DND-41 (cell line): ENCODE results near the gene MDM2.

Source experiments
- EZH2 ChIP-seq: IDR thresholded peaks from 3 replicates; pipeline ENCODE4 v1.6.1; 2012; ENCODE audit warnings: borderline replicate concordance, low read depth, mild to moderate bottlenecking, moderate library complexity, low read length, inconsistent platforms; ENCODE audit not compliant: severe bottlenecking
- TF ChIP-seq, protein P1 (sequence below): IDR thresholded peaks from 2 replicates; pipeline ENCODE4 v1.5.1; 2012; ENCODE audit warnings: borderline replicate concordance, low read length, moderate library complexity, mild to moderate bottlenecking; ENCODE audit not compliant: poor library complexity, severe bottlenecking; ENCODE audit errors: extremely low read depth

DNA sequence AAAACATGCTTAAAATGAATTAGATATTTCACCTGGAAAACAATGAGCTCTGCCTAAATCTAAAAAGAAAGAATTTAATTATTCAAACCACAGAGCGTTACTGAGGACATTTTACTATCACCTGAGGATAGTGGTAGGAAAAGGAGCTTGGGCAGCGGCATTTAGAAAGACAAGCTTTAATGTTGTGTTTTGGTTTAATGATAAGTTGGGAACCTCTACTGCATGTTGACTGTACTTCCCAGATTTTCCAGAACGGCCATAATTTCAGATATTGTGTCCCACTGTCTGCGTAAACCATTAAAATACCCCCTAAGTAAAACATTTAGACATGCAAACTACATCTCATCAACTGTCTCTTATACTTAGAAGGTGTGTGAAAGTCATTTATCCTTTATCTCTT, 69.6 kb downstream of the MDM2 start:
- no peak for TF ChIP-seq EZH2
- TF ChIP-seq, protein P1, sequence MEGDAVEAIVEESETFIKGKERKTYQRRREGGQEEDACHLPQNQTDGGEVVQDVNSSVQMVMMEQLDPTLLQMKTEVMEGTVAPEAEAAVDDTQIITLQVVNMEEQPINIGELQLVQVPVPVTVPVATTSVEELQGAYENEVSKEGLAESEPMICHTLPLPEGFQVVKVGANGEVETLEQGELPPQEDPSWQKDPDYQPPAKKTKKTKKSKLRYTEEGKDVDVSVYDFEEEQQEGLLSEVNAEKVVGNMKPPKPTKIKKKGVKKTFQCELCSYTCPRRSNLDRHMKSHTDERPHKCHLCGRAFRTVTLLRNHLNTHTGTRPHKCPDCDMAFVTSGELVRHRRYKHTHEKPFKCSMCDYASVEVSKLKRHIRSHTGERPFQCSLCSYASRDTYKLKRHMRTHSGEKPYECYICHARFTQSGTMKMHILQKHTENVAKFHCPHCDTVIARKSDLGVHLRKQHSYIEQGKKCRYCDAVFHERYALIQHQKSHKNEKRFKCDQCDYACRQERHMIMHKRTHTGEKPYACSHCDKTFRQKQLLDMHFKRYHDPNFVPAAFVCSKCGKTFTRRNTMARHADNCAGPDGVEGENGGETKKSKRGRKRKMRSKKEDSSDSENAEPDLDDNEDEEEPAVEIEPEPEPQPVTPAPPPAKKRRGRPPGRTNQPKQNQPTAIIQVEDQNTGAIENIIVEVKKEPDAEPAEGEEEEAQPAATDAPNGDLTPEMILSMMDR = no peak
